ENCODE data around the gene DENND11. TPM values are rescaled to one million over a fixed set of nuclear protein-coding genes. Genes with fewer than 3 reads are reported as not detected.

The DENND11 gene
- total RNA-seq = 45.7 and 50.8 TPM in 2 replicates

GRCh38 chr7:141702047-141702567, at the start of gene DENND11:
Gene DENND11, minus strand, starts transcription at chr7:141702166. Its CDS starts 13 bp downstream, at chr7:141702153.

DNA sequence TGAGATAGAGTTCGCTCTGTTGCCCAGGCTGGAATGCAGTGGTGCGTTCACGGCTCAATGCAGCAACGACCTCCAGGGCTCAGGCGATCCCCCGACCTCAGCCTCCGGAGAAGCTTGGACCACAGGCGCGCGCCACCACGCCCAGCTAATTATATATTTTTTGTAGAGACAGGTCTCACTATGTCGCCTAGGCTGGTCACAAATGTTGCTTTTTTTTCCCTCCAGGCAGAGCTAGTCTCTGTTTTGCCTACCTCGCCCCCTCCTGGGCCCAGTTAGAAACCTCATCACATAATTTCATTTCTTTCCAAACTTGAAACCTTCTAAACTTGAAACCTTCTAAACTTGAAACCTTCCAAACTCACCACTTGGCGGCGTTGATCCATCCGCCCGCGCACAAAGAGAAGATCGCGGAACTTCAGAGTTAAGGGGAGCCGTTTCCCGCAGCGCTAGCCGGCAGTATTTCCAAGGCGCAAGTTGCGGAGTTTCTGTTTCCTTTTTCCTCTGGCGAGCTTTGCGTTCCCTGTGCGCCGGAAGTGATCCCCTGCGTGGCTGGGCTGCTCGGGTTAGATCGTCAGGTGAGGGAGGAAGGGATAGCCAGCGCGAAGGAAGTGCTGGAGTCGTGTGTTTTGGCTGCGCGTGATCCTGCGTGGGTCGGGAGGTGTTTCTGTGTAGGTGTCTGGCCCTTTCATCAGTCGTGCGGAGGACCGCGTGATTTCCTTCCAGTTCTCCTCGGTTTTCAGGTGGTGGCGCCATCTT, 36.0 kb upstream of the DENND11 start, which contains the start of gene SSBP1:
Gene SSBP1 (plus strand): TSS at position 523 of the 756 bp plus-strand sequence. CDS start 809 bp downstream, outside the sequence.

DNA sequence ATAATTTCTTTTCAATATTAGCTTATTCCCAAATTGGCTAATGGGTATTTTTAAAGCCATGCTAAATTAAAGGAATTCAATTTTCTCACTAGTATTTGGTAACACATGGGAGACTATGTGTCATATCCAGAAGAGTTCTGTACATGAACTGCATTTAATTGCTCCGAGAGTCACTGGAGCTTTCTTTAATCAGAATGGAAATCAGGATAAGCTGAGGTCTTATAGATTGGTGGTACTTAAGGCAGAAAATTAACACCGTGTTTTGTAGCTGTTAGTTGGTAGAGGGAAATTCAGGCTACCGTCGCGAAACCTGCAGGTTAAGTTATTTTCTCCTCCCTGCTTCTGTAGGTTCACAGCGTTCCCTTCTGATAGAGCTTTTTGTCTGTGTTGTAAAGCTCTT, 6.4 kb upstream of the DENND11 start, which contains the start of gene WEE2:
Gene WEE2 (plus strand): TSS at position 3 of the 400 bp plus-strand sequence. CDS start 406 bp downstream, outside the sequence.

Small RNA genes within 50 kb of the gene (small RNA-seq; reads per million reads assigned to genes)
- not detected for gene RNU1-82P

Other genes with a start within 250 kb of the DENND11 start
- gene AGK, start 150.8 kb downstream of the DENND11 start, total RNA-seq = 57.1 and 64.2 TPM in 2 replicates
- not detected in 2 replicates for gene WEE2, start 6.2 kb upstream of the DENND11 start, total RNA-seq
- 192 and 202 TPM in 2 replicates for gene SSBP1, start 36.2 kb upstream of the DENND11 start, total RNA-seq
- gene TAS2R3, start 61.9 kb upstream of the DENND11 start, total RNA-seq = 1.4 and 1.7 TPM in 2 replicates
- 1.1 and 1.7 TPM in 2 replicates for gene TAS2R4, start 74.5 kb upstream of the DENND11 start, total RNA-seq
- 0.66 and 1.7 TPM in 2 replicates for gene TAS2R5, start 88.1 kb upstream of the DENND11 start, total RNA-seq
- gene PRSS37, start 139.3 kb upstream of the DENND11 start, total RNA-seq = not detected in 2 replicates
- not detected in 2 replicates for gene OR9A4, start 214.2 kb upstream of the DENND11 start, total RNA-seq
- gene CLEC5A, start 244.8 kb upstream of the DENND11 start, total RNA-seq = not detected in 2 replicates